Activated CD8-positive, alpha-beta memory T cell treated with anti-CD3 and anti-CD28 coated beads, Interleukin-2, amount 50 U/mL, for 4 hours (primary cell): ENCODE data around the gene RAB37.

ENCODE experiments used
- DNase-seq: peaks from one replicate; pipeline ENCODE4 v3.0.0-alpha.2; 2020

The RAB37 gene, protein sequence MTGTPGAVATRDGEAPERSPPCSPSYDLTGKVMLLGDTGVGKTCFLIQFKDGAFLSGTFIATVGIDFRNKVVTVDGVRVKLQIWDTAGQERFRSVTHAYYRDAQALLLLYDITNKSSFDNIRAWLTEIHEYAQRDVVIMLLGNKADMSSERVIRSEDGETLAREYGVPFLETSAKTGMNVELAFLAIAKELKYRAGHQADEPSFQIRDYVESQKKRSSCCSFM

DNA sequence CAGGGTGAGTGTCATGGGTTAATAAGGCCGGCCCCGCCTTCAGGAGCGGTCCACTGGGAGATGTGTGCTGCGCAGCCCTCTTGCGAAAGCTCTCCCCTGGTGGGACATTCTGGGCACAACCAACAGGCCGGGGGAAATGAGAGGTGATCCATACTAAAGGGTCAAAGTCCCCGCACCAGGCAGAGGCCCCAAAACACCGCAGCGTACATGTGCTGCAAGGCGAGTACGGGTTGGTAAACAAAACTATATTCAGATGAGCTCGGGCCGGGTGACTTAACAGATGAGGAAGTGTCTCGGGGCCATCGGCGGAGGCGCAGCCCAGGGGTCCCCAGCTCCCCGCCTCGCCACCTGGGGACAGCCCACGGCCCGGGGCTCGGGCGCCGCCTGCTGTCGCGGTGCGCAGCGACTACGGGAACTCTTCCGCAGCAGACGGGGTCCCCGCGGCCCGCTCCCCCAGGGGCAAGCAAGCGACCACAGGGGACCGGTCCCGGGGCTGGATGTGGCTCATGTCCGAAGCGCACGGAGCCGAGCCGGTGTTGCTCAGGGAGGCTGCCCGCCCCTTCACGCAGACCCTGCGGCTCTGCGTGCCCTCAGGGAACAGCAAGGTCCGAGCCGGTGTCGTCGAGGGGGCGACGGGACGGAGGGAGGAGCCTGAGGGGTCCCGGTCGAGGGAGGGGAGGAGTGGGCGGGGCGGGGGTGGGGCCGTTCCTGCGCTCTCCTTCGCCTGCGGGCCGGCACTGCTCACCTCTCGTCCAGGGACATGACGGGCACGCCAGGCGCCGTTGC lies at the start of gene RAB37:
Gene RAB37 (plus strand): TSS at position 744 of the 786 bp plus-strand sequence. CDS start 17 bp downstream, at position 761.
- peak; percentile 59 for DNase-seq

DNA sequence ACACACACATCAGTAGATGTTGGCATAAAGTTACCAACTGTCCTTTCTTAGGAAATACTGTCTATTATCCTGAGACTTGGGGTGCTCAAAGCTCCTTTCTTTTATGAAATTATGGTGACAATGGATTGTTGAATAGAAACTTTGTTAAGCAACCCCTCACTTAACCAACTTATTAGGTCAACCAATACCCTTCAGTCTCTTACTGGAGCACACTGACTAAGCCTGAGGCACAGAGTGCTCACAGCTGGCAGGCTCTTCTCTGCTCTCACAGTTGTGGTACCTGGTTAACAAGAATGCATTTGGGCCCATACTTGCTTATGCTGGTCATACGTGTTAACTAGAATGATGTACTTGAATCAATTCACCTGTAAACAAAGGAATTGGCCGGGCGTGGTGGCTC lies 49.2 kb upstream of the RAB37 start:
- no peak for DNase-seq

DNA sequence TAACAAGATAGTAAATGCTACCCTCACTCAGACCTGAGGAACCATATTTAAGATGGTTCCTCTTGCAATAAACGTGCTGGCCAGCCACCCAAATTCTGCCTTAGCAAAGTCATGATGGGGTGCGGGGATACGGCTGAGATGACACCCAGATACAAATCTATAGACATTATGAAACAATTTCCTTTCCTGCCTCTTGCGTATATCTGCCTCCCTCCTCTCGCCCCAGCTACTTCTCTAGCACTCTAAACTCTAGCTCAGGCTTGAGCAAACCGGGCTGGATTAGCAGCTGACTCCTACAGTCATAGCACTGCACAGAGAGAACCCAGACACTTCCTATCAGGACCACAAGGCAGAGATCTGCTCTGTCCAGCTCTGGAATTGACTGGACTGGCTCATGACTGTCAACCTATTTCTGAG lies 46.6 kb upstream of the RAB37 start:
- no peak for DNase-seq

DNA sequence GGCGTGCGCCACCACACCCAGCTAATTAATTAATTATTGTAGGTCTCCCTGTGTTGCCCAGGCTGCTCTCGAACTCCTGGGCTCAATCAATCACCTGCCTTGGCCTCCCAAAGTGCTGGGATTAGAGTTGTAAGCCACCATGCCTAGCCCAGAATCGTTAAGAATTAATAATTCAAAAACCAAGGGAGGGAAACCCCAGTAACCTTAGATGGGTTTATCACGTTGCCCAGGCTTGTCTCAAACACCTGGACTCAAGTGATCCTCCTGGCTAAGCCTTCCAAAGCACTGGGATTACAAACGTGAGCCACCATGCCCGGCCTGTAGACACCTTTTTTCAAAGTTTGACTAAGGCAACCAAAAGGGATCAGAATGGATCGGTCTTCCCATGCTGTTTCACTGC lies 45.9 kb upstream of the RAB37 start:
- DNase-seq = no peak

DNA sequence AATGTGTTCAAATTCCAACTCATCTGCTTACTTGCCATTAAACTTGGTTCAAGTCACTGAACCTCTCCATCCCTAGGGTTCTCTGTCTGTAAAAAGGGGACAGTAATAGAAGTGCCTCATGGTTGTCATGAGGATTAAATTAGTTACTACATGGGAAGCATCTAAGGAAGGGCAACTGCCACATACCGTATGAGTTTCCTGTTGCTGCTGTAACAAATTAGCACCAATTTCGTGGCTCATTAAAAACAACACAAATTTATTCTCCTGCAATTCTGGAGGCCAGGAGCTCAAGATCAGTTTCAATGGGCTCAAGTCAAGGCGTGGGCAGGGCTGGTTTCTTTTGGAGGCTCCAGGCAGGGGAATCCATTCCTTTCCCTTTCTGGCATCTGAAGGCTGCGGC lies 43.0 kb upstream of the RAB37 start:
- no peak for DNase-seq

DNA sequence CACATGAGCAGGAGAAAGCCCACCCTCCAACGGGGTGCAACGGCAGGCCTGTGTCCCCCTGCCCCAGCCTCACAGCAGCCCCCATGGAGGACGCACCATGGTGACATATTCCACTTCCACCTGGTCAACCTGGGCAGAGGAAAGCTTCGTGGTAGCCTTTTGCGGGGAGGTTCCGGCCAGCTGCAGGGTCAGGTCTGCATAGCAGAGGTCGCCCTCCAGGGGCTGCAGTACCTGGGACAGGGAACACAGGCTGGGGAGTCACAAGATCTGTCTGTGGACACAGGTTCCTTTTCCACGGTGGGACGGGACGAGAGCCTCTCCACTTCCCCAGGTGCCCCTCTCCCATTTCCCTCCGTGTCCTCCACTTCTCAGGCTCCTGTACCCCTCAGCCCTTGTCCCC lies 41.4 kb upstream of the RAB37 start:
- no peak for DNase-seq

DNA sequence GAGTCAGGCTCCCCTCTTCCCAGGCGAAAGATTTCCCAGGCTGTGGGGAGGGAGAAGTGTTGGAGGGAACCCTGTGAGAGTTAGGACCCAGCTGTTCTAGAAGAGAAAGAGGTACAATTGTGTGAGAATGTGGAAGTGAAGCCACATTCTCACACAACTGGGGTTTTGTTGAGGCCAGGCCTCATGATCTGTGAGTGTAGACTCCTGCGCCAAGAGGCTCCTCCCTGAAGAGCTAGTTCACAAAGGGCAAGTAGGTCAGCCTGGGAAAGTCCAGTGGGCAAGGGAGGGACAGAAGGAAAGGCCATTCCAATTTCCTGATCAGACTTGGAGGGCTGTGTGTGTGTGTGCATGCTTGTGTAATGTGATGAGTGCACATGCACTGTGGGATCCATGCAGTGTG lies 39.5 kb upstream of the RAB37 start:
- DNase-seq = no peak

DNA sequence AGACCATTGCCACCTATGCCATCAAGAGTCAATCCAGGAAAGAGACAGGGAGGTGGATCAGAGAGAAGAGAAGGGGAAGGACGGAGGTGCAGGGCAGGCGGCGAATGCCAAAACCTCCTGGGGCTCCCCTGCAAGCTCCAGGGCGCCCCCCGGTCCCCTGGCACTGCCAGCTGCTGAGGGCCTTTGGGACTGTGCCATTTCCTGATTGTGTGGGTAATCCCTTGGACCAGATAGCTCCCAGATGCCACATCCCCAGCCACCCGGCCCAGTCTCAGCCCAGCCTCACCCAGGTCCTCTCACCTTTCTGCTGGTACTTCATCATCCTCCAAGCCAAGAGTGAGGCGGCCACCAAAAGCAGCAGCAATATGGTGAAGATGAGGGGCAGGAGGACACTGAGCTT lies 39.0 kb upstream of the RAB37 start:
- DNase-seq = no peak

DNA sequence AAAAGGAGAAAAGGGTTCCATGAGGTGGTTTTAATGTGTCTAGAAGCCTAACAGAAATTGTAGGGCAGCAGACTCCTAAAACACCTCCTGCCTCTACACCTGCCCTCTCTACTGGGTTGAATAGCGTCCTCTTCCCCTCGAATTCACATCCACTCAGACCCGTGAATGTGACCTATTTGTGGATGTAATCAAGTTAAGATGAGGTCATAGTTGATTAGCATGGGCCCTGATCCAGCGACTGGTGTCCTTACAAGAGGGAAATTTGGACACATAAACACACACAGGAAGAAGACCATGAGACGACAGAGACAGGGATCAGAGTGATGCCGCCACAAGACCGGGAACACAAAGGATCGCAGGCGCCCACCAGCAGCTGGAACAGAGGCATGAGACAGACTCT lies 37.8 kb upstream of the RAB37 start:
- DNase-seq = no peak

DNA sequence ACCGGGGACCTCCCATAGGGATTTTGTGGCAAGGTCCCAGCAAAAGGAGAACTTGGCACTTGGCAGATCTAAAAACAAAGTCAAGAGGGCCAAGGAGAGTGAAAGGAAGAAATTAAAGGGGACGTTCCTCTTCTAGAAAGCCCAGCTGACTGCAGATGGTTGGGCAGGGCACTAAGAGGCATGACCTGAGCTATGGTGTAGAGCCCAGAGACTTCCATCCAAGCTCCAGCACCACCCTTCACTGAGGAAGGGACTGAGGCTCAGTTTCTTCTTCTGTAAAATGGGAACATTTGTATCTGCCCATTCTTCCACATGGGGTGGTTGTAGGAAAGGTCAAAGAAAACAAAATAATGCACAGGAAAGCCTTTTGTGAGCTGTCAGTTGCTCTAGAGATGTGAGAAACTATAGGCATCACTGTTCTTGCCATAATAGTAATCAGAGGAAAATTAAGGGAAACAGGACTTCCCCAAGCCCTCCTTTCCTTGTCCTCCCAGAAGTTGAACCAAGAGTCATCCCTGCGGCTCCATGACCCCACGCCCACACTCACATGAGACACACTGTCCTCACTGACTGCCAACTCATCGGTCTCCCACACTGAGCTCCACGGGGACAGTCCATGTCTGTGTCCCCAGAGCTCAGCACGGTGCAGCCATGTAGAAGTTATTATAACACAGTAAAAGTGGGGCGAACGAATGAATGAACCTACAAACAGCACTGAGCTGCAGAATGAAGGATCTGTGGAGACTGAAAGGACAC lies 34.8 kb upstream of the RAB37 start:
- DNase-seq = no peak

DNA sequence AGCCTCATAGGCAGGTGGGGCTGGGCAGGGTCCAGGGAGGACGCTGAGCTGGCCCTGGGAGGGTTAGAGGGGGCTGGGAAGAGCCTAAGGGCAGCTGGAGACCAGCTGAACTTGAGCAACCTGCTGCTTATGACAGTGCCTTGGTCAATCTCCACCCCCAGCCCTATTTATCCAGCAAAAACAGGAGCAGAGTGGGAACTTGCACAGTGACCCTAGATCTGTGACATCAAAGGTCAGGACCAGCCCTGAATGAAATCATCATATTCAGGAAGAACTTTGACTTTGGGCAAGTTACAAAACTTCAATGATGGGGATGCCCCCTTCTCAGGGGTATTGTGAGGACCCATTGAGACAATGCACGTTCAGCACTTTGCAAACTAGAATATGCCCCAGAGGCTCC lies 33.7 kb upstream of the RAB37 start:
- no peak for DNase-seq

DNA sequence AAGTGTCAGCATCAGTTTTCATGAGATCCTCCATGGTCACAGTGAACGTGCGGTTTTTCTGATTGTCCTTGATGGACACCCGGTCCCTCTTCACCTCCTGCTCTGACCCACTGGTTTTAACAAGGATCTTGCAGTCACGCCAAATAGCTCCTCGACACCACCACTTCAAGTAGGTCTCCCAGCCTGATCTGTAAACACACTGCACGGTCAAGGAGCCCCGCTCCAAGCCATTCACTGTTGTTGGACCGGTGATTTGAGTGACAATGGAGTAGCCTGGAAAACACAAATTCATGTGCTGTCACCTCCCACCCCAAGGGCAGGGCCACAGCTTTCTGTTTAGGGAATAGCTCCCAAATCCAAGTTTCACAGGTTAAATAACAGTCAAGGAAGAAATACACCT lies 32.5 kb upstream of the RAB37 start:
- no peak for DNase-seq

DNA sequence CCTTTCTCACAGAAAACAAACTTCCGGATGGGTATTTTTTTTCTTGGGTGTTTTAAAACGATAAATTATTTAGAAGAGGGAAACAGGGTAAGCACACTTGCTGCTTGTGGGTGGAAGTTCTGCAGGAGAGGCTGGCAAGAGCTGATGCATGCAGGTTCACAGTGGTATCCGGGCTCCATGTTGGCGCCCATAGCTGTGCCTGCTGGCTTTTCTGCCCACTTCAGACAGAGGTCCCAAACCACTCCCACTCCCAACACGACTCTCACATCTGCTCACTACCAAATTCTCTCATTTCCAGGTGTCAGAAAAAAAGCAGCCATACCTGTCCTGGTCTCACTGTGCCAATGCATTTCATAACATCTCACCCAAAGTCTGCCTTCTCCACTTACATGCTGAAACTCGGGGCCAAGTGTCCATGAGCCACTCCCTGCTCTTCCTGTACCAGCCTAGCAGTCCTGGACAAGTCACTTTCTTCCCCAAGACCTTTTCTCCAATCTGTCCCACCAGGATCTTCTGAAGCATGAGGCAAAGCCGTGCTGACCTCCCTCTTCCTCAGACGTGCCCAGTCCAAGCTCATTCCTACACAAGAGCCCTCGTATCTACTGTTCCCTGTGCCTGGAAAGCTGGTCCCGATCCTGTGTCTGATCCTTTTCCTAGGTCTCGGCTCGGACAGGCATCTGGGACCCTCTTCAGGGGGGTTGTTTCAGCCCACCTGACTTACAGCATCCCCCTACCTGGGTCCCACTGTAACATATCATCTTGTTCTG lies 25.8 kb upstream of the RAB37 start:
- DNase-seq = no peak

DNA sequence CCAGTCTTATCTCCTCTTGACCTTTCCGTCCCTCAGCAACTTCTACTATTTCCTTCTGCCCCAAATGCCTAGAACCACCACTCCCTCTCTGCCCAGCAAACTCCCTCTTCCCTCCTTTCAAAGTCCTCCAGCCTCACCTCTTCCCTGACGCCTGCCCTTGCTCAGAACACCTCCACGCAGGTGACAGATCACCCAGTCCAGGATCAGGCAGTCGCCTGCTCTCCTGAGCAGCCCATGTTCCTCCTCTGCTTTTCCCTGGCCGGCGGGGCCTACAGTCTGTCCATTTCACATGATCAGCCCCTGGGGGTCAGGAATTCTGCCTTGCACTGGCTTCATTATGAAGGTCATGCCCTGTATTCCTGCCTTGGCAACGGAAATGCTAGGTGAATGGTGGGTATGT lies 24.8 kb upstream of the RAB37 start:
- DNase-seq = no peak

DNA sequence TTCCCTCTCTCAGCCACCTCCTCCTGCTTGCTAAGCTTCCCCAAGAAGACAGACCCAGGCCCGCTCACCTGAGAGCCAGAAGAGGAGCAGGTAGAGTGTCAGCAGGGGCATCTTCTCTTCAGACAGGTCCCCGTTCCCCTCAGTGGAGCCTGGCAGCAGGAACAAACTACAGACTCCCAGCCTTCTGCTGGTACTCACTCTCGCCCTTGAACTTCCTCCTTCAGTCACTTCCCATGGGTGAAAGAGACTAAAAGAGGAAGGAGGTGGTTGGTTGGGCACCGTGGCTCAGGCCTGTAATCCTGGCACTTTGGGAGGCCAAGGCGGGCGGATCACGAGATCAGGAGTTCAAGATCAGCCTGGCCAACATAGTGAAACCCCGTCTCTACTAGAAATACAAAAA lies 24.3 kb upstream of the RAB37 start, which contains the start of gene CD300LF:
Gene CD300LF (minus strand): TSS at position 168 of the 400 bp plus-strand sequence. CDS start 57 bp downstream, at position 111.
- DNase-seq = no peak

DNA sequence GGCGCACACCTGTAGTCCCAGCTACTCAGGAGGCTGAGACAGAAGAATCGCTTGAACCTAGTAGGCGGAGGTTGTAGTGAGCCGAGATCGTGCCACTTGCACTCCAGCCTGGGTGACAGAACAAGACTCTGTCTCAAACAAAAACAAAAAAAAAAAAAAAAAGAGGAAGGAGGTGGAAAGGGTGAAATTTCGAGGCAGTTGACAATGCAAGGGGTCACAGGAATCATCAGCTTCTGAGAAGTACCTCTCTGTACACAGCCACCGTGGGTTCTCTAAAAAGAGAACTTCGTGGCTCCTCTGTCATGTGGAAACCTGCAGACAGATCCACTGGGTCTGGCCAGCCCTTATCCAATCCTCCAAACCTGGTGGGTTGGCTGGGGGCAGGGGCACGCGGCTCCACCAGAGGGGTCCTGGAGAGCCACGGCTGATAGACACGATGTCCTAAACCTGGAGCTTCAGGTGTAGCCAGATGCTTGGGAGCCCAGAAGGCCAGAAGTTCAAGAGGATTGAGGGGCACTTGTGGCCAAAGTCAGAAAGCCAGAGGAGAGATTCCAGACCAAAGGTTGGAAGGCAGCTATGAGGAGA lies 23.8 kb upstream of the RAB37 start:
- no peak for DNase-seq

DNA sequence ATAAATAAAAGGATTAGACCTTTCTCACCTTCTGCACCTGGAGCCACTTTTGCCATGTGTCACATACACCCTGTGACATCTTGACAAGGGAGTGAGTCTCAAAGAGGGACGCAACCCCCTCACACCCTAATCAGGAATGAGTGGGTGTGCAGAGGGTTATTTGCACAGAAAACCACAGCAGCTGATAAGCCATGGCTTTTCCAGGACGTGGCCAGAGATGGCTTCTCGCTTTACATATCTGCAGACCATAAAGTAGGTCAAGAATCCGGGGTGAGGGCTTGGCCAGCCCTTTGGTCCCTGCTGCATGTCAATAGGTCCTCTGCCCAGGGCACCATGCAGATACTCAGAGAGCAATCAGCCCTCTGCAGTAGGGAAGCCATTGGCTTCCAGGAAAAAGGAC lies 21.9 kb upstream of the RAB37 start:
- DNase-seq = no peak

DNA sequence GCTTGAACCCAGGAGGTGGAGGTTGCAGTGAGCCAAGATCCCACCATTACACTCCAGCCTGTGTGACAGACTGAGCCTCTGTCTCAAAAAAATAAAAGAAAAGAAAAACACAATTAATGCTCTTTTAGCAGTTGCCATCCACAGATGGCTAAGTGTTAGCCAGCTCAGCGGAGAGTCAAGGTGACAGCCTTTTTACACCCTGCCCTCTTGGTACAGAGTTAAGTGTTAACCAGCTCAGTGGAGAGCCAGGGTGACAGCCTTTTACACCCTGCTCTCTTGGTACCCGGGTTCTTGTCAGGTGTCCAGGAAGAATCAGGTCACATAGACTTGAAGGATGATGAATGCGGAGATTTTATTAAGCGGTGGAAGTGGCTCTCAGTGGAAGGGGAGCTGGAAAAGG lies 16.6 kb upstream of the RAB37 start:
- DNase-seq = no peak

DNA sequence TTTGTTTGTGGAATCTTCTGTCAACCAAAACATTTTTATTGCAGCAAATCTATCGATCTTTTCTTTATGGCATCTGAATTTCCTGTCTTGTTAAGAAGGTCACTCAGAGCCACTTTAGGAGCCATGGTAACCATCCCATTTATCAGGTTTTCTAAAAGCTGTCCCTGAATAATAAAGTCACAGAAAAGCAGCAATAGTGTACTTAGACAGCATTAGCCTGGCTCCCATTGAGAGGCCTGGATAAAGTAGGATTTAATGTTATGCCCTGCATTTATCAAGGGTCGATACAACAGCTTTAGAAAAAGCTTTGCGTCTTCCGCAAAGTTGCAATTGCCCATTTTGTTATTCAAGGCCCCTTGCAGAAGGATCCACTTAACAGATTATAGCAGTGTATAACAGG lies 14.3 kb upstream of the RAB37 start:
- DNase-seq = no peak

DNA sequence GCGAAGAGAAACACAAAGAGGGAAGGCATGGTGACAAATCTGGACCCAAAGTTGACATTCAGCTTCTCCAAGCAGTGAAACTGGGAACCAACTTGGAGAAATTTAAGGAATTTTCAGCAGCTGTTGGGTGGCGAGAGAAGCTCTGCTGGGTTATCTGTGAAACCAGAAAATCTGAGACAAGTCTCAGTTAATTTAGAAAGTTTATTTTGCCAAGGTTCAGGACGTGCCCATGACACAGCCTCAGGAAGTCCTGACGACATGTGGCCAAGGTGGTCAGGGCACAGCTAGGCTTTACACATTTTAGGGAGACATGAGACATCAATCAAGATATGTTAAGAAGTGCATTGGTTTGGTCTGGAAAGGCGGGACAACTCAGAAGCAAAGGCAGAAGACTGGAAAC lies 13.2 kb upstream of the RAB37 start:
- DNase-seq = no peak

DNA sequence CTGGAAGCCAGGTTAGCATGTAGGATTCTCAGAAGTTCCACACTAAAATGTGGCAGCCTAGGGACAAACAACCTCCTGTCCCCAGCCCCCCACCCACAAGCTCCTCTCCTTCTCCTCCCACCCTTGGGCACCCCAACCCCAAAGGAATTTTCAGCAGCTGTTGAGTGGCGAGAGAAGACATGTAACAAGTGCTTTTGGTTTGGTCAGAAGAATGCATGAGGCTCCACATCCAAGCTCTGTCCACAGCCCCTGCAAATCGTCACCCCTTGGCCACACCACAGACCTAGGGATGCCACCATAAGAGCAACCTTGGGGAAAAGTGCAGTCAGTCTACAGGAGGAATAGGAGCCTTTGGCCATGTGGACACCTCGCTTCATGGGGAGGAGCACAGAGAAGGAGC lies 11.9 kb upstream of the RAB37 start:
- no peak for DNase-seq

DNA sequence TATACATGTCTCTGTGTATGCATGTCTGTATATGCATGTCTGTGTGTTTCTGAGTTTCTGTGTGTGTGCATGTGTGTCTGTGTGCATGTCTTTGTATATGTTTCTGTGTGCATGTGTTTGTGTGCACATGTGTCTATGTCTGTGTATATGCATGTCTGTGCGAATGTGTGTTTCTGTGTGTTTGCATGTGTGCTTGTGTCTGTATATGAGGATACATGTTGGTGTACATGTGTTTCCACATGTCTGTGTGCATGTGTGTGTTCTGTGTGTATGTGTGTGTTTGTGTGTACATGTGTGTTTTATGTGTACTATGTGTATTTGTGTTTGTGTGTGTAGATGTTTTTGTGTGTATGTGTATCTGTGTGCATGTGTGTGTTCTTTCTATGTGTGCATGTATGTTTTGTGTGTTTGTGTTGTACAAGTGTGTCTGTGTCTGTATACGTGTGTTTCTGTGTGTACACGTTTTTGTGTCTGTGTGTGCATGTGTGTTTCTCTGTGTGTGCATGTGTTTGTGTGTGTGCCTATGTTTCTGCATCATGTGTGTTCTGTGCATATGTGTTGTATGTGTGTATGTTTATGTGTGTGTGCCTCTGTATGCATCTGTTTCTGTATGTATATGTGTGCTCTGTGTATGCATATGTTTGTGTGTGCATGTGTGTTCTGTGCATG lies 8.9 kb upstream of the RAB37 start:
- no peak for DNase-seq
